PC-3 (cell line): ENCODE measurements around the gene CEP170.
"Not testable (repeated sequence)": the region's sequence is repeated elsewhere in the genome, so short reads cannot be mapped to it uniquely, and the experiment has no call there.

Source experiments
- CTCF ChIP-seq: fragments of 300-600 bp; sonication (generic); conservative IDR thresholded peaks from 2 replicates; pipeline ENCODE4 v1.5.1; 2017; ENCODE audit warnings: antibody characterized with exemption, low read depth, mild to moderate bottlenecking, low read length
- EZH2 ChIP-seq: fragments of 300-600 bp; sonication (generic); IDR thresholded peaks from one replicate; pipeline ENCODE4 v1.6.1; 2017; ENCODE audit warnings: antibody characterized with exemption, mild to moderate bottlenecking, low read length; ENCODE audit not compliant: unreplicated experiment
- EZH2phosphoT487 ChIP-seq: fragments of 300-600 bp; sonication (generic); IDR thresholded peaks from 2 replicates; pipeline ENCODE4 v1.6.1; 2018; ENCODE audit warnings: mild to moderate bottlenecking, antibody characterized with exemption, low read length, borderline replicate concordance

- TF ChIP-seq CTCF, EZH2, EZH2phosphoT487: not testable (repeated sequence)
These were observed 104.2 kb downstream of the CEP170 start for GRCh38 chr1:243150906-243151305.
